Memory B cell (primary cell): Measurements from ENCODE around the gene RILP.
"Not testable (repeated sequence)": the region's sequence is repeated elsewhere in the genome, so short reads cannot be mapped to it uniquely, and the experiment has no call there.

Experiments
- ATAC-seq: fragments of 150-1000 bp; cut with Tn5 transposase; 2 replicates; pipeline ENCODE4 v1.10.0; 2021; ENCODE audit warnings: low read depth, mild to moderate bottlenecking, moderate library complexity
- DNase-seq, 2 donors: peaks; one replicate each; pipeline ENCODE4 v3.0.0; 2022; ENCODE audit warnings: low spot score in 2 of 2
- H3K27ac Mint-ChIP-seq: one replicate; pipeline ENCODE4 v1.8.0; 2022; ENCODE audit warnings: mild to moderate bottlenecking, moderate library complexity, mixed read lengths
- H3K27me3 Mint-ChIP-seq: one replicate; pipeline ENCODE4 v1.8.0; 2022; ENCODE audit warnings: mixed read lengths
- H3K36me3 Mint-ChIP-seq: one replicate; pipeline ENCODE4 v1.8.0; 2022; ENCODE audit warnings: mild to moderate bottlenecking, mixed read lengths
- H3K4me1 Mint-ChIP-seq: one replicate; pipeline ENCODE4 v1.8.0; 2022; ENCODE audit warnings: mixed read lengths
- H3K4me3 Mint-ChIP-seq: one replicate; pipeline ENCODE4 v1.8.0; 2022; ENCODE audit warnings: mild to moderate bottlenecking, moderate library complexity, mixed read lengths
- H3K9me3 Mint-ChIP-seq: one replicate; pipeline ENCODE4 v1.8.0; 2022; ENCODE audit warnings: mixed read lengths

The RILP gene

GRCh38 chr17:1658100-1658499 lies 8.4 kb upstream of the RILP start:
- Mint-ChIP-seq H3K27ac (no peak overlapping the region), H3K4me3 (no peak overlapping the region), H3K27me3 (no peaks in the 10 kb centered on the region), H3K4me1 (no peaks in the 10 kb centered on the region), H3K36me3 (peaks cover 52% of the 10 kb centered on the region), H3K9me3 (no peaks in the 10 kb centered on the region)
- DNase-seq (no peak), ATAC-seq (no peak)

GRCh38 chr17:1653735-1654134 lies 4.1 kb upstream of the RILP start:
- H3K27me3 Mint-ChIP-seq: no peaks in the 10 kb centered on the region
- no peak overlapping the region for H3K27ac Mint-ChIP-seq
- no peak for ATAC-seq
- H3K4me1 Mint-ChIP-seq: peaks cover 3% of the 10 kb centered on the region
- no peaks in the 10 kb centered on the region for H3K9me3 Mint-ChIP-seq
- no peak overlapping the region for H3K4me3 Mint-ChIP-seq
- no peak for DNase-seq
- H3K36me3 Mint-ChIP-seq: peaks cover 39% of the 10 kb centered on the region

- not testable (repeated sequence) for H3K27ac Mint-ChIP-seq, H3K9me3 Mint-ChIP-seq, H3K4me1 Mint-ChIP-seq, ATAC-seq, H3K27me3 Mint-ChIP-seq, H3K4me3 Mint-ChIP-seq, DNase-seq
- peaks cover 31% of the 10 kb centered on the region for H3K36me3 Mint-ChIP-seq
Measured at GRCh38 chr17:1652794-1653193, 3.1 kb upstream of the RILP start.

GRCh38 chr17:1651559-1651844 lies 1.8 kb upstream of the RILP start:
- H3K27me3 Mint-ChIP-seq: no peaks in the 10 kb centered on the region
- no peak for DNase-seq
- H3K4me1 Mint-ChIP-seq: peaks cover 12% of the 10 kb centered on the region
- no peaks in the 10 kb centered on the region for H3K9me3 Mint-ChIP-seq
- H3K4me3 Mint-ChIP-seq: no peak overlapping the region
- ATAC-seq: no peak
- H3K27ac Mint-ChIP-seq: no peak overlapping the region
- peaks cover 23% of the 10 kb centered on the region for H3K36me3 Mint-ChIP-seq

- Mint-ChIP-seq H3K4me1 (peaks cover 13% of the 10 kb centered on the region), H3K27me3 (no peaks in the 10 kb centered on the region), H3K27ac (peak overlapping the region; percentile 47), H3K4me3 (no peak overlapping the region), H3K9me3 (no peaks in the 10 kb centered on the region), H3K36me3 (peaks cover 19% of the 10 kb centered on the region)
- DNase-seq: no peak
- ATAC-seq: no peak
Measured at GRCh38 chr17:1650731-1651558, 1.3 kb upstream of the RILP start.

- H3K4me1 Mint-ChIP-seq: peaks cover 24% of the 10 kb centered on the region
- no peak overlapping the region for H3K27ac Mint-ChIP-seq
- H3K36me3 Mint-ChIP-seq: peaks cover 15% of the 10 kb centered on the region
- peak; percentile 73 for ATAC-seq
- no peaks in the 10 kb centered on the region for H3K9me3 Mint-ChIP-seq
- H3K4me3 Mint-ChIP-seq: peak overlapping the region; percentile 80
- DNase-seq: peak; percentile 94
- H3K27me3 Mint-ChIP-seq: no peaks in the 10 kb centered on the region
Measured at GRCh38 chr17:1648963-1649843, 463 bp downstream of the RILP start.

GRCh38 chr17:1648173-1648962 lies 1.3 kb downstream of the RILP start:
- Mint-ChIP-seq H3K4me1 (peaks cover 28% of the 10 kb centered on the region), H3K9me3 (no peaks in the 10 kb centered on the region), H3K4me3 (peak overlapping the region; percentile 80), H3K36me3 (peaks cover 10% of the 10 kb centered on the region), H3K27ac (peak overlapping the region; percentile 20), H3K27me3 (no peaks in the 10 kb centered on the region)
- no peak for DNase-seq
- ATAC-seq: peak; percentile 1

GRCh38 chr17:1647802-1648171 lies 1.9 kb downstream of the RILP start:
- Mint-ChIP-seq H3K36me3 (peaks cover 5% of the 10 kb centered on the region), H3K4me3 (peak overlapping the region; percentile 80)

GRCh38 chr17:1646199-1646875 lies 3.3 kb downstream of the RILP start:
- Mint-ChIP-seq H3K36me3 (peaks cover 2% of the 10 kb centered on the region), H3K4me3 (no peak overlapping the region), H3K4me1 (peaks cover 28% of the 10 kb centered on the region), H3K27me3 (no peaks in the 10 kb centered on the region), H3K27ac (peak overlapping the region; percentile 69), H3K9me3 (no peaks in the 10 kb centered on the region)
- DNase-seq: no peak
- ATAC-seq: no peak

More at GRCh38 chr17:1647802-1648171, 1.9 kb downstream of the RILP start:
- Mint-ChIP-seq H3K9me3 (no peaks in the 10 kb centered on the region), H3K27ac (no peak overlapping the region), H3K27me3 (no peaks in the 10 kb centered on the region), H3K4me1 (peaks cover 28% of the 10 kb centered on the region)
- ATAC-seq (no peak), DNase-seq (no peak)

GRCh38 chr17:1645207-1646171 lies 4.2 kb downstream of the RILP start, which contains the start of gene SCARF1:
Gene SCARF1 (minus strand): TSS chr17:1645732. CDS start chr17:1645697, 35 bp downstream.
- H3K27me3 Mint-ChIP-seq: no peaks in the 10 kb centered on the region
- no peak for ATAC-seq
- H3K36me3 Mint-ChIP-seq: no peaks in the 10 kb centered on the region
- H3K27ac Mint-ChIP-seq: peak within 1 kb of the TSS; percentile 69
- peak within 1 kb of the TSS; percentile 84 for H3K4me3 Mint-ChIP-seq
- no peak for DNase-seq
- no peaks in the 10 kb centered on the region for H3K9me3 Mint-ChIP-seq
- H3K4me1 Mint-ChIP-seq: peaks cover 25% of the 10 kb centered on the region

GRCh38 chr17:1644493-1645206 lies 5.0 kb downstream of the RILP start:
- Mint-ChIP-seq H3K27me3 (no peaks in the 10 kb centered on the region), H3K4me1 (peaks cover 25% of the 10 kb centered on the region), H3K27ac (peak overlapping the region; percentile 69), H3K9me3 (no peaks in the 10 kb centered on the region), H3K4me3 (peak overlapping the region; percentile 84), H3K36me3 (no peaks in the 10 kb centered on the region)
- DNase-seq (peak in 1 of 2 donors; percentile 53), ATAC-seq (peak; percentile 34)

GRCh38 chr17:1643999-1644492 lies 5.6 kb downstream of the RILP start:
- peaks cover 27% of the 10 kb centered on the region for H3K4me1 Mint-ChIP-seq
- peak overlapping the region; percentile 69 for H3K27ac Mint-ChIP-seq

More at GRCh38 chr17:1643999-1644492, 5.6 kb downstream of the RILP start:
- Mint-ChIP-seq H3K4me3 (peak overlapping the region; percentile 84), H3K36me3 (no peaks in the 10 kb centered on the region), H3K9me3 (no peaks in the 10 kb centered on the region), H3K27me3 (no peaks in the 10 kb centered on the region)
- ATAC-seq: no peak
- no peak for DNase-seq
